ENCODE results near the gene RPGRIP1.
"Not testable (repeated sequence)": the region's sequence is repeated elsewhere in the genome, so short reads cannot be mapped to it uniquely, and the experiment has no call there.

Gene RPGRIP1

GRCh38 chr14:21258889-21259787, 20.7 kb upstream of the RPGRIP1 start:
- no peak for DNase-seq (ENCODE audit: low spot score)

GRCh38 chr14:21261824-21262223, 18.1 kb upstream of the RPGRIP1 start:
- no peak for DNase-seq (ENCODE audit: low spot score)

- DNase-seq (ENCODE audit: low spot score), result no peak
These were observed 17.5 kb upstream of the RPGRIP1 start for GRCh38 chr14:21262410-21262809.

GRCh38 chr14:21263284-21264024, 16.4 kb upstream of the RPGRIP1 start:
- no peak for DNase-seq (ENCODE audit: low spot score)

GRCh38 chr14:21264025-21264801, 15.7 kb upstream of the RPGRIP1 start:
- no peak for DNase-seq (ENCODE audit: low spot score)

GRCh38 chr14:21267431-21267845, 12.4 kb upstream of the RPGRIP1 start:
- DNase-seq (ENCODE audit: low spot score), result no peak

GRCh38 chr14:21267886-21268616, 11.8 kb upstream of the RPGRIP1 start:
- DNase-seq (ENCODE audit: low spot score), result no peak

- DNase-seq (ENCODE audit: low spot score), result no peak
These were observed 11.1 kb upstream of the RPGRIP1 start for GRCh38 chr14:21268617-21269251.

- DNase-seq (ENCODE audit: low spot score), result peak; percentile 94
These were observed 10.4 kb upstream of the RPGRIP1 start, which contains the start of gene HNRNPC for GRCh38 chr14:21269252-21270046. HNRNPC (minus strand) TSS chr14:21269442; CDS start chr14:21234193, 35,249 bp downstream.

GRCh38 chr14:21272661-21273060, 7.2 kb upstream of the RPGRIP1 start:
- DNase-seq (ENCODE audit: low spot score), result not testable (repeated sequence)

- no peak for DNase-seq (ENCODE audit: low spot score)
These were observed 4.5 kb upstream of the RPGRIP1 start for GRCh38 chr14:21275261-21275858.

- DNase-seq (ENCODE audit: low spot score), result no peak
These were observed 1.3 kb upstream of the RPGRIP1 start for GRCh38 chr14:21278632-21279031.

GRCh38 chr14:21281917-21282316, 2.0 kb downstream of the RPGRIP1 start:
- DNase-seq (ENCODE audit: low spot score), result not testable (repeated sequence)

- not testable (repeated sequence) for DNase-seq (ENCODE audit: low spot score)
These were observed 6.6 kb downstream of the RPGRIP1 start for GRCh38 chr14:21286516-21286915.

GRCh38 chr14:21287168-21287567, 7.3 kb downstream of the RPGRIP1 start:
- no peak for DNase-seq (ENCODE audit: low spot score)

GRCh38 chr14:21294026-21294425, 14.1 kb downstream of the RPGRIP1 start:
- not testable (repeated sequence) for DNase-seq (ENCODE audit: low spot score)

- DNase-seq (ENCODE audit: low spot score), result peak; percentile 40
These were observed 18.5 kb downstream of the RPGRIP1 start for GRCh38 chr14:21298358-21298757.

GRCh38 chr14:21299562-21300130, 19.8 kb downstream of the RPGRIP1 start:
- no peak for DNase-seq (ENCODE audit: low spot score)

GRCh38 chr14:21300892-21301291, 21.0 kb downstream of the RPGRIP1 start:
- DNase-seq (ENCODE audit: low spot score), result peak; percentile 31

Data from HuH-7 (cell line).